ENCODE measurements around the gene OPHN1.

OPHN1 gene

DNA sequence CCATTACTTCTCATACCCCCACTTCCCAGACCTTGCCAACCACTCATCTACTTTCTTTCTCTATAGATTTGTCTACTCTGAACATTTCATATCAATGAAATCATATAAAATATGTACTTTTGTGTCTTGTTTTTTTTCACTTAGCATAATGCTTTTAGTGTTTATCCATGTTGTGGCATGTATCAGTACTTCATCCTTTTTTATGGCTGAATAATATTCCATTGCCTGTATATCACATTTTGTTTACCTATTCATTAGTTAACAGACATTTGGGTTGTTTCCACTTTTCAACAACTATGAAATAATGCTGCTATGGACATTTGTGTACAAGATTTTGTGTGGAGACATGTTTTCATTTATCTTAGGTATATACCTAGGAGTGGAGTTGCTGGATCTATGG is 324.1 kb downstream of the OPHN1 start:
- no peak for DNase-seq (ENCODE audit: low read depth)
- H3K4me3 ChIP-seq (ENCODE audit: low read depth, low read length) = no peak overlapping the region
- TF ChIP-seq, protein P1, sequence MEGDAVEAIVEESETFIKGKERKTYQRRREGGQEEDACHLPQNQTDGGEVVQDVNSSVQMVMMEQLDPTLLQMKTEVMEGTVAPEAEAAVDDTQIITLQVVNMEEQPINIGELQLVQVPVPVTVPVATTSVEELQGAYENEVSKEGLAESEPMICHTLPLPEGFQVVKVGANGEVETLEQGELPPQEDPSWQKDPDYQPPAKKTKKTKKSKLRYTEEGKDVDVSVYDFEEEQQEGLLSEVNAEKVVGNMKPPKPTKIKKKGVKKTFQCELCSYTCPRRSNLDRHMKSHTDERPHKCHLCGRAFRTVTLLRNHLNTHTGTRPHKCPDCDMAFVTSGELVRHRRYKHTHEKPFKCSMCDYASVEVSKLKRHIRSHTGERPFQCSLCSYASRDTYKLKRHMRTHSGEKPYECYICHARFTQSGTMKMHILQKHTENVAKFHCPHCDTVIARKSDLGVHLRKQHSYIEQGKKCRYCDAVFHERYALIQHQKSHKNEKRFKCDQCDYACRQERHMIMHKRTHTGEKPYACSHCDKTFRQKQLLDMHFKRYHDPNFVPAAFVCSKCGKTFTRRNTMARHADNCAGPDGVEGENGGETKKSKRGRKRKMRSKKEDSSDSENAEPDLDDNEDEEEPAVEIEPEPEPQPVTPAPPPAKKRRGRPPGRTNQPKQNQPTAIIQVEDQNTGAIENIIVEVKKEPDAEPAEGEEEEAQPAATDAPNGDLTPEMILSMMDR (IDR thresholded peaks at IDR 0.05; ENCODE audit: control insufficient read depth, extremely low read depth, insufficient read depth) = no peak

DNA sequence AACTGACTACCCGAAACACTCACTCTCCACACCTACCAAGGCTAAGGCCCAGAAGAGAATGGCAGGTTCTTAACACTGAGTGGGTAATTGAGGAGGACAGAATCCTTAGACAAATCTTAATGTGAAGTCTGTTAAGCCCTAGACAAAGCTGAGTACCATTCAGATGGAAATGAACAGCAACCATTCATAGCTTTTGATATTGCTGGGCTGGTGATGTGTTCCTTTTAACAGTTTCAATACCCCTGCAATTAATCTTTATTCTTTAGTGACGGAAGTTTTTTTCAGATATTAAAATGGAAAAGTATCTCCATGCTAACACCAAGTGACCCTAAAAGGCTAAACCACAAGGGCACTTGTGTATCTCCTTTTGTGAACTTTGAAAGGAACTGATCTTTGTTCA is 334.9 kb downstream of the OPHN1 start:
- H3K4me3 ChIP-seq (ENCODE audit: low read depth, low read length) = no peak overlapping the region
- TF ChIP-seq, protein P1 (IDR thresholded peaks at IDR 0.05; ENCODE audit: control insufficient read depth, extremely low read depth, insufficient read depth) = no peak
- no peak for DNase-seq (ENCODE audit: low read depth)

GRCh38 chrX:68090266-68090665 is 343.0 kb downstream of the OPHN1 start:
- no peak overlapping the region for H3K4me3 ChIP-seq (ENCODE audit: low read depth, low read length)
- DNase-seq (ENCODE audit: low read depth) = no peak
- TF ChIP-seq, protein P1 (IDR thresholded peaks at IDR 0.05; ENCODE audit: control insufficient read depth, extremely low read depth, insufficient read depth) = peak; percentile 45

DNA sequence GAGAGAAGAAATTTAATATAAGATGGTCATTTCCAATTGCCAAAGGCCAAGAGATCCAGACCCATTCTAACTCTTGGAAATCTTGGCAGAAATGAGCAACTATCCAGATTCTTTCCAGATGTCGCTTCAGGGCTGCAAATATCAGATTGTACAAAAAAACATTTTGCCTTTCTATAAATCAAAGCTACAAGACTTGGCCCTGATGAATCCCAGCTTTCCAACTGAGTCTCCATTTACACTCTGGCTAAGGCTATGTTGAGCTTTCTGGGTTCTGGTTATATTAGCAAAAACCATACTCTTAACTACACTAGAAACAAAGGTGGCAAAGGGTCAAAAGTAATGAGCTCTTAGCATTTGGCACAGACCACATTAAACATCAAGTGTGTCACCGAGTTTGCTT is 345.8 kb downstream of the OPHN1 start:
- no peak for DNase-seq (ENCODE audit: low read depth)
- no peak overlapping the region for H3K4me3 ChIP-seq (ENCODE audit: low read depth, low read length)
- TF ChIP-seq, protein P1 (IDR thresholded peaks at IDR 0.05; ENCODE audit: control insufficient read depth, extremely low read depth, insufficient read depth) = no peak

DNA sequence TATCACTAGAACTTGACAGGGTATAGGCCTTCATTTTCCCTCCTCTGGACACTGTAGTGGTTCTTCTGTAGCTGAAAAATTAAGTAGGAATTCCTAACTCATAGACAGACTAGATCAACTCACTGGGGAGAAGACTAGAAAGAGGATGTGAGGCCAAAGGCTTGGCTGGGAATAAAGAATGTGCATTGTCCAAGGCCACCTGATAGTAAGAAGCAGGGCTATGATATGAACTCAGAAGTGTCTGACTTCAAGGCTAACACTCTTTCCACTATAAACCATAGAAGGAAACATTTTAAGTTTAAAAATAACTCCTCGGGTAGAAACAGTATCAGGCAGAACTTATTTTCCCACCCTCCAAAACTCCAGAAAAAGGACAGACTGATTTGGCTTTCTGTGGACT is 346.6 kb downstream of the OPHN1 start:
- no peak for DNase-seq (ENCODE audit: low read depth)
- TF ChIP-seq, protein P1 (IDR thresholded peaks at IDR 0.05; ENCODE audit: control insufficient read depth, extremely low read depth, insufficient read depth) = no peak
- H3K4me3 ChIP-seq (ENCODE audit: low read depth, low read length) = no peak overlapping the region

GRCh38 chrX:68084765-68085164 is 348.5 kb downstream of the OPHN1 start:
- no peak overlapping the region for H3K4me3 ChIP-seq (ENCODE audit: low read depth, low read length)
- TF ChIP-seq, protein P1 (IDR thresholded peaks at IDR 0.05; ENCODE audit: control insufficient read depth, extremely low read depth, insufficient read depth) = no peak
- no peak for DNase-seq (ENCODE audit: low read depth)

- TF ChIP-seq, protein P1 (IDR thresholded peaks at IDR 0.05; ENCODE audit: control insufficient read depth, extremely low read depth, insufficient read depth) = no peak
- no peak overlapping the region for H3K4me3 ChIP-seq (ENCODE audit: low read depth, low read length)
- DNase-seq (ENCODE audit: low read depth) = no peak
Observed at GRCh38 chrX:68083510-68083909, 349.8 kb downstream of the OPHN1 start.
